Measurements from ENCODE around the gene ZFAND6.

GRCh38 chr15:80110920-80111319 lies 51.4 kb downstream of the ZFAND6 start:
- TF ChIP-seq, protein P1, sequence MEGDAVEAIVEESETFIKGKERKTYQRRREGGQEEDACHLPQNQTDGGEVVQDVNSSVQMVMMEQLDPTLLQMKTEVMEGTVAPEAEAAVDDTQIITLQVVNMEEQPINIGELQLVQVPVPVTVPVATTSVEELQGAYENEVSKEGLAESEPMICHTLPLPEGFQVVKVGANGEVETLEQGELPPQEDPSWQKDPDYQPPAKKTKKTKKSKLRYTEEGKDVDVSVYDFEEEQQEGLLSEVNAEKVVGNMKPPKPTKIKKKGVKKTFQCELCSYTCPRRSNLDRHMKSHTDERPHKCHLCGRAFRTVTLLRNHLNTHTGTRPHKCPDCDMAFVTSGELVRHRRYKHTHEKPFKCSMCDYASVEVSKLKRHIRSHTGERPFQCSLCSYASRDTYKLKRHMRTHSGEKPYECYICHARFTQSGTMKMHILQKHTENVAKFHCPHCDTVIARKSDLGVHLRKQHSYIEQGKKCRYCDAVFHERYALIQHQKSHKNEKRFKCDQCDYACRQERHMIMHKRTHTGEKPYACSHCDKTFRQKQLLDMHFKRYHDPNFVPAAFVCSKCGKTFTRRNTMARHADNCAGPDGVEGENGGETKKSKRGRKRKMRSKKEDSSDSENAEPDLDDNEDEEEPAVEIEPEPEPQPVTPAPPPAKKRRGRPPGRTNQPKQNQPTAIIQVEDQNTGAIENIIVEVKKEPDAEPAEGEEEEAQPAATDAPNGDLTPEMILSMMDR (IDR thresholded peaks at IDR 0.05; ENCODE audit: low read depth, low read length, missing input control): no peak
- TF ChIP-seq REST (IDR thresholded peaks at IDR 0.05): no peak
- TF ChIP-seq RXRA (IDR thresholded peaks at IDR 0.05): no peak

Data from liver (tissue), 3 donors.